Osteoblast (primary cell): Measurements from ENCODE around the gene CFAP57. TPM values are rescaled to one million over a fixed set of nuclear protein-coding genes. Genes with fewer than 3 reads are reported as not detected.

Source experiments
- DNase-seq: peaks from one replicate; pipeline ENCODE4 v3.0.0; 2011; ENCODE audit warnings: low spot score, mixed read lengths; ENCODE audit not compliant: insufficient read length; ENCODE audit errors: missing footprints
- H2AFZ ChIP-seq: 2 replicates; pipeline ENCODE4 v1.6.0; 2011; ENCODE audit warnings: mild to moderate bottlenecking, low read length
- H3K27ac ChIP-seq: 2 replicates; pipeline ENCODE4 v1.5.1; 2011; ENCODE audit warnings: mild to moderate bottlenecking, low read depth, low read length, moderate library complexity
- H3K27me3 ChIP-seq: 2 replicates; pipeline ENCODE4 v1.6.0; 2012; ENCODE audit warnings: mild to moderate bottlenecking, control low read depth, inconsistent platforms, low read length, moderate library complexity; ENCODE audit not compliant: insufficient read depth
- H3K36me3 ChIP-seq: 2 replicates; pipeline ENCODE4 v1.5.1; 2011; ENCODE audit warnings: mild to moderate bottlenecking, low read length, control low read depth, moderate library complexity; ENCODE audit not compliant: insufficient read depth
- H3K4me1 ChIP-seq: 2 replicates; pipeline ENCODE4 v1.5.1; 2011; ENCODE audit warnings: mild to moderate bottlenecking, low read length, control low read depth, moderate library complexity; ENCODE audit not compliant: insufficient read depth
- H3K4me2 ChIP-seq: 2 replicates; pipeline ENCODE4 v1.6.0; 2011; ENCODE audit warnings: mild to moderate bottlenecking, low read length; ENCODE audit not compliant: insufficient read depth
- H3K4me3 ChIP-seq: fragments of 200-600 bp; sonication (generic); 3 replicates; pipeline ENCODE4 v1.5.1; 2012; ENCODE audit warnings: mild to moderate bottlenecking, low read length, inconsistent platforms; ENCODE audit not compliant: insufficient read depth
- H3K79me2 ChIP-seq: 2 replicates; pipeline ENCODE4 v1.6.0; 2012; ENCODE audit warnings: mild to moderate bottlenecking, low read length, control low read depth, inconsistent platforms; ENCODE audit not compliant: insufficient read depth
- H3K9me3 ChIP-seq: 2 replicates; pipeline ENCODE4 v1.5.1; 2011; ENCODE audit warnings: low read depth, low read length, control low read depth
- H4K20me1 ChIP-seq: 2 replicates; pipeline ENCODE4 v1.6.0; 2012; ENCODE audit warnings: mild to moderate bottlenecking, low read length, control low read depth; ENCODE audit not compliant: insufficient read depth
- CTCF ChIP-seq: IDR thresholded peaks from 2 replicates; pipeline ENCODE4 v1.5.1; 2011; ENCODE audit warnings: mild to moderate bottlenecking, low read depth, low read length, moderate library complexity; ENCODE audit errors: extremely low read depth
- total RNA-seq: library from RNA; depleted of rRNA; stranded (reverse); fragments of >200 nt; gene quantifications from 2 replicates; pipeline ENCODE4 v1.2.3, GENCODE V29; 2012

Gene CFAP57
- total RNA-seq, 1 donor = under 0.01 TPM

- Histone ChIP-seq H3K79me2 (no peaks in the 10 kb centered on the region), H3K9me3 (no peaks in the 10 kb centered on the region), H4K20me1 (no peaks in the 10 kb centered on the region), H3K27ac (no peak overlapping the region), H3K27me3 (no peaks in the 10 kb centered on the region), H3K4me1 (no peaks in the 10 kb centered on the region), H2AFZ (no peak overlapping the region), H3K4me3 (no peak overlapping the region), H3K36me3 (no peaks in the 10 kb centered on the region), H3K4me2 (no peak overlapping the region)
- DNase-seq = no peak
- no peak for TF ChIP-seq CTCF
Observed at GRCh38 chr1:43217747-43218146, 45.6 kb downstream of the CFAP57 start.

- Histone ChIP-seq H3K9me3 (no peaks in the 10 kb centered on the region), H3K4me1 (no peaks in the 10 kb centered on the region), H4K20me1 (no peaks in the 10 kb centered on the region), H3K27me3 (no peaks in the 10 kb centered on the region), H2AFZ (no peak overlapping the region), H3K79me2 (no peaks in the 10 kb centered on the region), H3K27ac (no peak overlapping the region), H3K4me2 (no peak overlapping the region), H3K4me3 (no peak overlapping the region), H3K36me3 (no peaks in the 10 kb centered on the region)
- no peak for TF ChIP-seq CTCF
- no peak for DNase-seq
Observed at GRCh38 chr1:43220905-43221778, 49.0 kb downstream of the CFAP57 start.

GRCh38 chr1:43221797-43222196, 49.7 kb downstream of the CFAP57 start:
- Histone ChIP-seq H3K4me3 (no peak overlapping the region), H3K36me3 (no peaks in the 10 kb centered on the region), H2AFZ (no peak overlapping the region), H4K20me1 (no peaks in the 10 kb centered on the region), H3K79me2 (no peaks in the 10 kb centered on the region), H3K27ac (no peak overlapping the region), H3K4me1 (no peaks in the 10 kb centered on the region), H3K4me2 (no peak overlapping the region), H3K9me3 (no peaks in the 10 kb centered on the region), H3K27me3 (no peaks in the 10 kb centered on the region)
- TF ChIP-seq CTCF = no peak
- no peak for DNase-seq

GRCh38 chr1:43222879-43223278, 50.7 kb downstream of the CFAP57 start:
- no peak overlapping the region for H3K4me2 ChIP-seq
- H3K36me3 ChIP-seq = no peaks in the 10 kb centered on the region
- H3K27ac ChIP-seq = no peak overlapping the region
- H3K9me3 ChIP-seq = no peaks in the 10 kb centered on the region
- TF ChIP-seq CTCF = no peak
- no peak for DNase-seq
- H3K79me2 ChIP-seq = no peaks in the 10 kb centered on the region
- H2AFZ ChIP-seq = no peak overlapping the region
- no peaks in the 10 kb centered on the region for H3K27me3 ChIP-seq
- no peaks in the 10 kb centered on the region for H4K20me1 ChIP-seq
- no peak overlapping the region for H3K4me3 ChIP-seq
- no peaks in the 10 kb centered on the region for H3K4me1 ChIP-seq
